ENCODE data around the gene ROBO1. TPM values are rescaled to one million over a fixed set of nuclear protein-coding genes. Genes with fewer than 3 reads are reported as not detected.

Gene ROBO1
- total and polyA plus RNA-seq, 2 experiments from 2014 or later: 18.8 to 31.9 TPM

DNA sequence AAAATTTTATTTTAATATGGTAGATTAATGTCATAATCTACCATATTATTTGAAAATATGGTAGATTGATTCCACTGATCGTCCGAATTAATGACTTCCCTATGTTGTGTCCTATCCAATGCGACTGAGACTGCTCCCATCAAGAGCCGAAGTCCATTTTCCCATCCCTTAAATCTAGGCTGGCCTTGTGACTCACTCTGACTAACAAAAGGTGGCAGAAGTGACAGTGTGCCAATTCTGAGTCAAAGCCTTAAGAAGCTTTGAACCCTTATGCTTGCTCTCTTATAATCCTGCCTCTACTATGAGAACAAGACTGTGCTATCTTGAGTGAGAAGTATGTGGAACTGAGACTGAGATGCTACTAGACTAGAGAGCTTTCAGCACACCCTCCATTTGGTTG, 387.2 kb downstream of the ROBO1 start:
- H3F3A ChIP-seq (ENCODE audit: insufficient read depth): no peaks in the 10 kb centered on the region
- in situ Hi-C loops (cut with MboI): no loop called here
- peaks cover 9% of the 10 kb centered on the region for H3K4me1 ChIP-seq (ENCODE audit: insufficient read depth)
- no peak for TF ChIP-seq EZH2 (IDR thresholded peaks at IDR 0.05; ENCODE audit: insufficient read depth, poor library complexity, severe bottlenecking)
- TF ChIP-seq EZH2phosphoT487 (IDR thresholded peaks at IDR 0.05; ENCODE audit: insufficient read depth, low read depth): no peak
- H3K36me3 ChIP-seq (ENCODE audit: low read depth): no peaks in the 10 kb centered on the region
- no peak overlapping the region for H3K27ac ChIP-seq
- H3K9me3 ChIP-seq (ENCODE audit: low read depth): no peaks in the 10 kb centered on the region
- H3K27me3 ChIP-seq (replicated peaks; ENCODE audit: insufficient read depth): no peaks in the 10 kb centered on the region
- H3K4me2 ChIP-seq (ENCODE audit: unreplicated experiment): no peak overlapping the region
- no peak overlapping the region for H3K4me3 ChIP-seq
- no peaks in the 10 kb centered on the region for H3K9me2 ChIP-seq (ENCODE audit: insufficient read depth)
- H3K79me2 ChIP-seq (ENCODE audit: insufficient read depth): no peaks in the 10 kb centered on the region
- no peaks in the 10 kb centered on the region for H4K20me1 ChIP-seq (ENCODE audit: insufficient read depth)
- no peak overlapping the region for H3K9ac ChIP-seq
- H2AFZ ChIP-seq: no peak overlapping the region
- DNase-seq: peak; percentile 48
- 84 to 85% methylated on average over 4 of the region's 4 CpGs for WGBS, 2 experiments (ENCODE audit: low coverage in 1 of 2, low lambda C conversion rate in 2 of 2, missing lambda C conversion rate in 2 of 2)

DNA sequence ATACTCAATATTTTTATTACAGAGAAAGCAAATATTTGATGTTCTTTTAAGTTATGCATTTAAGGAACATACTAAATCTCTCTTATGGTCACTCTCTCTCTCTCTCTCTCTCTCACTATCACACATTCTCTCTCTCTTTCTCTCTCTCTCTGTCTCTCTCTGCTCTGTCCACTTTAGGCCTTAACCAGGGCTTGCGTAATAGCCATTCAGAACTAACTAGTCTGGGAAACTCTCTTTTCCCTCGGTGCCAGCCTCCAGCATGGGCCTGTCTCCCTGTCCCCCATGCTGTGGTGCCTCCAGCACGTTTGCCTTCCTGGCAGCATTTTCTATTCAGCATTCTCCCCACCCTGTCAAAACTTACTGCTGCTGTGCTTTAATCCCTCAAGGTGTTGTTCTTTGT, 389.7 kb downstream of the ROBO1 start:
- H3K9ac ChIP-seq: no peak overlapping the region
- 82 to 85% methylated on average over 3 of the region's 3 CpGs for WGBS, 2 experiments (ENCODE audit: low coverage in 1 of 2, low lambda C conversion rate in 2 of 2, missing lambda C conversion rate in 2 of 2)
- no peak overlapping the region for H3K4me3 ChIP-seq
- no peak overlapping the region for H2AFZ ChIP-seq
- no peaks in the 10 kb centered on the region for H3K79me2 ChIP-seq (ENCODE audit: insufficient read depth)
- no peaks in the 10 kb centered on the region for H3F3A ChIP-seq (ENCODE audit: insufficient read depth)
- H3K4me2 ChIP-seq (ENCODE audit: unreplicated experiment): no peak overlapping the region
- no peaks in the 10 kb centered on the region for H3K36me3 ChIP-seq (ENCODE audit: low read depth)
- H3K27ac ChIP-seq: no peak overlapping the region
- TF ChIP-seq EZH2 (IDR thresholded peaks at IDR 0.05; ENCODE audit: insufficient read depth, poor library complexity, severe bottlenecking) (no peak), EZH2phosphoT487 (IDR thresholded peaks at IDR 0.05; ENCODE audit: insufficient read depth, low read depth) (no peak)
- H4K20me1 ChIP-seq (ENCODE audit: insufficient read depth): no peaks in the 10 kb centered on the region
- no peaks in the 10 kb centered on the region for H3K27me3 ChIP-seq (replicated peaks; ENCODE audit: insufficient read depth)
- no peaks in the 10 kb centered on the region for H3K9me3 ChIP-seq (ENCODE audit: low read depth)
- H3K4me1 ChIP-seq (ENCODE audit: insufficient read depth): peaks cover 1% of the 10 kb centered on the region; the same call in 1 of the 2 replicates
- in situ Hi-C loops (cut with MboI): no loop called here
- H3K9me2 ChIP-seq (ENCODE audit: insufficient read depth): no peaks in the 10 kb centered on the region
- DNase-seq: no peak

DNA sequence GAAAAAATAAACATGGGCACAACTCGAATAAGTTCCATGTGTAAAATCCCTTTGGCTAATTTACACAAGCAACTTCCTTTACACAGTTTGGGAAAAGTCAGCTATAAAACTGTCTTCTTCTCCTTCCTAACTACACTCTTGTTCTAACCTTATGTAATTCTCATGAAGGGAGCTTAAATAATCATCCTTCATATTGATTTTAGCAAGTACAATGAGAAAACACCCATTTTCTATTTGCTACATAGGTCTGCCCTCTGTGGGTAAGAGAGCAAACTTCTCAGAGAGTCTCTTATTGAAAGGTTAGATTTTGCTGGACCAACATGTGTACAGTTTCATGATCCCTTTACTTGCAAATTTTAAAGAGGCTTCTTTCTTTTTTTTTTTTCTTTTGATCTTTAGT, 398.5 kb downstream of the ROBO1 start:
- Histone ChIP-seq H3K4me1 (ENCODE audit: insufficient read depth) (peaks cover 16% of the 10 kb centered on the region), H3K4me3 (no peak overlapping the region), H2AFZ (peak overlapping the region; percentile 35), H3K9me2 (ENCODE audit: insufficient read depth) (no peaks in the 10 kb centered on the region), H3K36me3 (ENCODE audit: low read depth) (no peaks in the 10 kb centered on the region), H3K27ac (no peak overlapping the region), H3K9ac (no peak overlapping the region), H3K4me2 (ENCODE audit: unreplicated experiment) (no peak overlapping the region), H3K9me3 (ENCODE audit: low read depth) (no peaks in the 10 kb centered on the region), H3K27me3 (replicated peaks; ENCODE audit: insufficient read depth) (no peaks in the 10 kb centered on the region), H3F3A (ENCODE audit: insufficient read depth) (no peaks in the 10 kb centered on the region), H4K20me1 (ENCODE audit: insufficient read depth) (no peaks in the 10 kb centered on the region), H3K79me2 (ENCODE audit: insufficient read depth) (no peaks in the 10 kb centered on the region)
- in situ Hi-C loops (cut with MboI): loop anchor here (25.0 kb wide), 1 partner anchor 707 kb away; no protein-coding TSS in a partner anchor
- WGBS, 2 experiments (ENCODE audit: low coverage in 1 of 2, low lambda C conversion rate in 2 of 2, missing lambda C conversion rate in 2 of 2): 41 to 54% methylated on average over 1 of the region's 1 CpG
- DNase-seq: peak; percentile 53
- no peak for TF ChIP-seq EZH2 (IDR thresholded peaks at IDR 0.05; ENCODE audit: insufficient read depth, poor library complexity, severe bottlenecking)
- TF ChIP-seq EZH2phosphoT487 (IDR thresholded peaks at IDR 0.05; ENCODE audit: insufficient read depth, low read depth): no peak

DNA sequence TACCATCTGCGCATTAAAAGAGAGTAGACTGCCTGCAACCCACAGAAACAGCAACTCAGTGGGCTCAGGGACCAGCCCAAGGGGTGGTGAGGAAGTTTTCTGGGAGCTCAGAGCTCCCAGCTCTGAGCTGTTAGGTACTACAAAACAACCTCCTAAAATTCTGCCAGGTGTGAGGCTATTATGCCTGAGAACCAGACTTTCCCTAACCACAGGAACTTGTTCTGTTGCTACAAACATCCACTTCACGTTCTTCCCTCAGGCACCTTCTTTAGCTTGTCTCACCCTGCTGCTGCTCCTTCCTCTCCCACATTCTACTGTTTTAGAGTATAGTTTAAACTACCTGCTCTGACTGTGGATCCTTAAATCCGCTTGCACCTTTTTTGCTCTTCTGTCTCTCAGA, 399.4 kb downstream of the ROBO1 start:
- no peak for DNase-seq
- H4K20me1 ChIP-seq (ENCODE audit: insufficient read depth): no peaks in the 10 kb centered on the region
- no peak overlapping the region for H2AFZ ChIP-seq
- H3K4me2 ChIP-seq (ENCODE audit: unreplicated experiment): no peak overlapping the region
- H3K36me3 ChIP-seq (ENCODE audit: low read depth): no peaks in the 10 kb centered on the region
- no peaks in the 10 kb centered on the region for H3K9me3 ChIP-seq (ENCODE audit: low read depth)
- 84 to 95% methylated on average over 3 of the region's 3 CpGs for WGBS, 2 experiments (ENCODE audit: low coverage in 1 of 2, low lambda C conversion rate in 2 of 2, missing lambda C conversion rate in 2 of 2)
- in situ Hi-C loops (cut with MboI): loop anchor here (25.0 kb wide), 1 partner anchor 706 kb away; no protein-coding TSS in a partner anchor
- H3K4me3 ChIP-seq: no peak overlapping the region
- no peaks in the 10 kb centered on the region for H3K27me3 ChIP-seq (replicated peaks; ENCODE audit: insufficient read depth)
- no peak for TF ChIP-seq EZH2 (IDR thresholded peaks at IDR 0.05; ENCODE audit: insufficient read depth, poor library complexity, severe bottlenecking)
- no peak for TF ChIP-seq EZH2phosphoT487 (IDR thresholded peaks at IDR 0.05; ENCODE audit: insufficient read depth, low read depth)
- H3K27ac ChIP-seq: no peak overlapping the region
- no peaks in the 10 kb centered on the region for H3F3A ChIP-seq (ENCODE audit: insufficient read depth)
- H3K9ac ChIP-seq: no peak overlapping the region
- no peaks in the 10 kb centered on the region for H3K79me2 ChIP-seq (ENCODE audit: insufficient read depth)
- peaks cover 16% of the 10 kb centered on the region for H3K4me1 ChIP-seq (ENCODE audit: insufficient read depth)
- H3K9me2 ChIP-seq (ENCODE audit: insufficient read depth): no peaks in the 10 kb centered on the region

DNA sequence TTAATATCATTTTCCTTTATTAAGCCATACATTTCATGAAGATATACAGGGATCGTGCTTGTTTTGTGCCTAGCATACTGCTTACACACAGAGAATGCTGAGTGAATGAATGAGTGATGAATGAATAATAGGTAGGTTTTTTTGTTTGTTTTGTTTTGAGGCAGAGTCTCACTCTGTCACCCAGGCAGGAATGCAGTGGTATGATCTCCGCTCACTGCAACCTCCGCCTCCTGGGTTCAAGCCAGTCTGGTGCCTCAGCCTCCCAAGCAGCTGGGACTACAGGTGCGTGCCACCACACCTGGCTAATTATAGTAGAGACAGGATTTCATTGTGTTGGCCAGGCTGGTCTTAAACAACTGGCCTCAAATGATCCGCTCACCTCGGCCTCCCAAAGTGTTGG, 400.0 kb downstream of the ROBO1 start:
- Histone ChIP-seq H3K36me3 (ENCODE audit: low read depth) (no peaks in the 10 kb centered on the region), H3K4me1 (ENCODE audit: insufficient read depth) (peaks cover 16% of the 10 kb centered on the region), H3K4me2 (ENCODE audit: unreplicated experiment) (peak overlapping the region; percentile 48), H3K9me3 (ENCODE audit: low read depth) (no peaks in the 10 kb centered on the region), H3F3A (ENCODE audit: insufficient read depth) (no peaks in the 10 kb centered on the region), H3K27me3 (replicated peaks; ENCODE audit: insufficient read depth) (no peaks in the 10 kb centered on the region), H3K27ac (0 out of 2 replicates have a peak overlapping the region, but pooled peaks have one; percentile 10), H4K20me1 (ENCODE audit: insufficient read depth) (no peaks in the 10 kb centered on the region), H3K79me2 (ENCODE audit: insufficient read depth) (no peaks in the 10 kb centered on the region), H3K9me2 (ENCODE audit: insufficient read depth) (no peaks in the 10 kb centered on the region), H3K4me3 (no peak overlapping the region), H2AFZ (no peak overlapping the region), H3K9ac (no peak overlapping the region)
- in situ Hi-C loops (cut with MboI): loop anchor here (25.0 kb wide), 1 partner anchor 706 kb away; no protein-coding TSS in a partner anchor
- 88 to 89% methylated on average over 6 of the region's 6 CpGs for WGBS, 2 experiments (ENCODE audit: low coverage in 1 of 2, low lambda C conversion rate in 2 of 2, missing lambda C conversion rate in 2 of 2)
- DNase-seq: no peak
- TF ChIP-seq EZH2 (IDR thresholded peaks at IDR 0.05; ENCODE audit: insufficient read depth, poor library complexity, severe bottlenecking): no peak
- no peak for TF ChIP-seq EZH2phosphoT487 (IDR thresholded peaks at IDR 0.05; ENCODE audit: insufficient read depth, low read depth)
